HepG2 (cell line): ENCODE results near the gene SYT13. TPM values are rescaled to one million over a fixed set of nuclear protein-coding genes. Genes with fewer than 3 reads are reported as not detected.
A peak's percentile ranks its signal among the peaks of the same experiment; 100 is the strongest.

Experiments used
- ATAC-seq: fragments of 200-7000 bp; cut with Tn5 transposase; 3 replicates; pipeline ENCODE4 v1.9.1; 2020; ENCODE audit warnings: mild to moderate bottlenecking, moderate library complexity
- BruUV-seq: library from RNA; stranded (reverse); fragments of 400-500 nt; replicated peaks from 2 replicates; lab custom pipeline; 2021; lab: Mats Ljungman, UMichigan
- CTCF ChIA-PET: fragments of 300-600 bp; formaldehyde crosslinking; extraction: SDS; loops from one replicate; lab custom pipeline; 2021; ENCODE audit warnings: low total read pairs, inconsistent platforms, low intra/inter-chr PET ratio; lab: Yijun Ruan, JAX
- POLR2A ChIA-PET: fragments of 350-600 bp; sonication (Branson Sonifier 250); formaldehyde crosslinking; loops from one replicate; lab custom pipeline; 2020; ENCODE audit warnings: antibody characterized with exemption, inconsistent platforms; lab: Yijun Ruan, JAX
- DNase-seq: peaks from one replicate; pipeline ENCODE4 v3.0.0-alpha.2; 2015; ENCODE audit warnings: low spot score
- FAIRE-seq: peaks from 3 replicates; lab custom pipeline; 2011; peaks lifted over from hg19 to GRCh38; lab: Jason Lieb, UNC
- H2AFZ ChIP-seq: one replicate; pipeline ENCODE4 v1.6.1; 2011; ENCODE audit warnings: low read length, inconsistent platforms
- H3K27ac ChIP-seq: fragments of 300-600 bp; 3 replicates; pipeline ENCODE4 v1.8.0; 2011; ENCODE audit warnings: mixed run types, mild to moderate bottlenecking, mixed read lengths, low read length, inconsistent platforms; ENCODE audit not compliant: insufficient read depth; ENCODE audit errors: extremely low read length
- H3K27me3 ChIP-seq, 2 experiments: fragments of 200-600 bp in 1 of 2; 2 replicates in 1 of 2; 3 replicates in 1 of 2; pipeline versions ENCODE4 v1.6.0 to v1.8.0; 2011; ENCODE audit warnings: low read length in 2 of 2, mild to moderate bottlenecking in 2 of 2, moderate library complexity in 2 of 2, inconsistent platforms in 1 of 2; ENCODE audit not compliant: insufficient read depth in 2 of 2, control insufficient read depth in 1 of 2
- H3K36me3 ChIP-seq, 2 experiments: fragments of 200-600 bp in 1 of 2; replicated peaks in 1 of 2; 2 replicates in 1 of 2; 3 replicates in 1 of 2; pipeline versions ENCODE4 v1.5.1 to v1.8.0; 2011; ENCODE audit warnings: low read length in 2 of 2, inconsistent platforms in 1 of 2; ENCODE audit not compliant: insufficient read depth in 2 of 2, control insufficient read depth in 1 of 2
- H3K4me1 ChIP-seq: 2 replicates; pipeline ENCODE4 v1.5.1; 2012; ENCODE audit warnings: low read length, inconsistent platforms; ENCODE audit not compliant: insufficient read depth
- H3K4me2 ChIP-seq: 2 replicates; pipeline ENCODE4 v1.6.0; 2011; ENCODE audit warnings: low read depth, low read length, inconsistent platforms
- H3K4me3 ChIP-seq, 3 experiments: fragments of 200-600 bp in 1 of 3; sonication (generic), shearing (Covaris generic) in 1 of 3; replicated peaks in 1 of 3; 2 replicates each; pipeline ENCODE4 v1.5.1; 2011 to 2016; ENCODE audit warnings: low read length in 3 of 3, inconsistent platforms in 2 of 3, low read depth in 2 of 3, mild to moderate bottlenecking in 2 of 3, control low read depth in 1 of 3, mixed read lengths in 1 of 3; ENCODE audit not compliant: insufficient read depth in 1 of 3
- H3K79me2 ChIP-seq: one replicate; pipeline ENCODE4 v1.6.1; 2011; ENCODE audit warnings: low read length, inconsistent platforms; ENCODE audit not compliant: insufficient read depth
- H3K9ac ChIP-seq: 2 replicates; pipeline ENCODE4 v1.6.0; 2011; ENCODE audit warnings: mild to moderate bottlenecking, low read depth, low read length, inconsistent platforms; ENCODE audit not compliant: insufficient read depth
- H3K9me3 ChIP-seq: 2 replicates; pipeline ENCODE4 v1.5.1; 2012; ENCODE audit warnings: mild to moderate bottlenecking, low read length
- H4K20me1 ChIP-seq: 2 replicates; pipeline ENCODE4 v1.6.0; 2011; ENCODE audit warnings: inconsistent platforms, mild to moderate bottlenecking, low read length, moderate library complexity; ENCODE audit not compliant: insufficient read depth
- ATM ChIP-seq: fragments of 450-650 bp; IDR thresholded peaks from 2 replicates; pipeline ENCODE4 v1.7.1; 2017; ENCODE audit warnings: mild to moderate bottlenecking, borderline replicate concordance
- FOSL2 ChIP-seq: sonication (generic); formaldehyde crosslinking; IDR thresholded peaks from 2 replicates; pipeline ENCODE4 v1.4.0; 2020; ENCODE audit warnings: missing genetic modification reagents
- GABPB1 ChIP-seq: IDR thresholded peaks from 2 replicates; pipeline ENCODE4 v1.6.1; 2016; ENCODE audit warnings: mild to moderate bottlenecking, missing genetic modification reagents, moderate library complexity, missing compliant biosample characterization
- NFE2 ChIP-seq: sonication (generic); formaldehyde crosslinking; IDR thresholded peaks from 2 replicates; pipeline ENCODE4 v1.4.0; 2020; ENCODE audit warnings: missing genetic modification reagents
- NKX3-1 ChIP-seq: sonication (generic); formaldehyde crosslinking; IDR thresholded peaks from 2 replicates; pipeline ENCODE4 v1.5.0; 2020; ENCODE audit warnings: missing genetic modification reagents
- SIN3B ChIP-seq: fragments of 150-350 bp; IDR thresholded peaks from 2 replicates; pipeline ENCODE4 v1.6.1; 2014; ENCODE audit warnings: low read length
- SMAD1 ChIP-seq: sonication (generic); formaldehyde crosslinking; IDR thresholded peaks from 2 replicates; pipeline ENCODE4 v1.4.0; 2020; ENCODE audit warnings: missing genetic modification reagents, low read depth, mild to moderate bottlenecking, borderline replicate concordance
- SOX13 ChIP-seq, 3 experiments: fragments of 450-650 bp in 1 of 3; sonication (generic) in 1 of 3; formaldehyde crosslinking in 1 of 3; IDR thresholded peaks in 2 of 3; conservative IDR thresholded peaks in 1 of 3; 2 replicates each; pipeline versions ENCODE4 v1.5.0 to v1.6.1; 2016 to 2020; ENCODE audit warnings: antibody characterized with exemption in 1 of 3, mild to moderate bottlenecking in 1 of 3, missing compliant biosample characterization in 1 of 3, missing genetic modification reagents in 1 of 3, moderate library complexity in 1 of 3
- ZBTB7B ChIP-seq: sonication (generic); formaldehyde crosslinking; IDR thresholded peaks from 2 replicates; pipeline ENCODE4 v1.4.0; 2020; ENCODE audit warnings: missing genetic modification reagents
- ZNF205 ChIP-seq: IDR thresholded peaks from 2 replicates; pipeline ENCODE4 v1.6.1; 2018; ENCODE audit warnings: missing biosample characterization, missing genetic modification reagents
- ZNF329 ChIP-seq: sonication (generic); formaldehyde crosslinking; IDR thresholded peaks from 2 replicates; pipeline ENCODE4 v1.9.0; 2021; ENCODE audit warnings: low read depth, mild to moderate bottlenecking, missing genetic modification reagents
- ZNF761 ChIP-seq: sonication (generic); formaldehyde crosslinking; conservative IDR thresholded peaks from 2 replicates; pipeline ENCODE4 v1.4.0; 2020; ENCODE audit warnings: mild to moderate bottlenecking, missing genetic modification reagents
- ZNF883 ChIP-seq: sonication (generic); formaldehyde crosslinking; IDR thresholded peaks from 2 replicates; pipeline ENCODE4 v1.5.1; 2020; ENCODE audit warnings: mild to moderate bottlenecking, missing genetic modification reagents; ENCODE audit errors: not compliant biosample characterization
- WGBS: methylation state at CpG from one replicate; pipeline ENCODE4 v1.1.6; 2017; ENCODE audit warnings: low lambda C conversion rate; 5-methylcytosine and 5-hydroxymethylcytosine counted together
- in situ Hi-C: cut with HindIII; loops from 2 replicates; pipeline ENCODE4 v1.10.0; 2017; ENCODE audit warnings: low pct_unique_long_range_greater_than_20kb; ENCODE audit not compliant: extremely low pct_ligation_motif_present
- intact Hi-C: fragments of 100-400 bp; cut with micrococcal nuclease; formaldehyde crosslinking; loops from one replicate; pipeline ENCODE4 v1.10.0; 2022; ENCODE audit not compliant: unreplicated experiment
- polyA plus RNA-seq, 8 experiments: library from polyadenylated mRNA; depleted of rRNA in 3 of 8; stranded (reverse) in 7 of 8; unstranded in 1 of 8; fragments of >200 nt; fragmentation: Illumina TruSeq in 4 of 8; extraction: Trizol in 4 of 8; gene quantifications; 2 replicates each; pipeline versions ENCODE4 v1.2.1 to v1.2.3, GENCODE V29; 2011 to 2016; ENCODE audit warnings: low read depth in 4 of 8, missing spikeins in 1 of 8, mixed read lengths in 1 of 8; ENCODE audit not compliant: insufficient read depth in 1 of 8
- total RNA-seq, 5 experiments: library from RNA; depleted of rRNA; stranded (reverse); fragments of >200 nt; fragmentation: Illumina TruSeq; extraction: Trizol; gene quantifications; 2 replicates each; pipeline ENCODE4 v1.2.3, GENCODE V29; 2016; ENCODE audit warnings: low read depth in 1 of 5
- TF ChIP-seq, protein P1 (sequence below): sonication (generic); formaldehyde crosslinking; IDR thresholded peaks from 2 replicates; pipeline ENCODE4 v1.4.0; 2020; ENCODE audit warnings: mild to moderate bottlenecking, missing genetic modification reagents
- TF ChIP-seq, protein P2 (sequence below): sonication (generic); formaldehyde crosslinking; IDR thresholded peaks from 2 replicates; pipeline ENCODE4 v1.8.1; 2023; ENCODE audit warnings: mild to moderate bottlenecking, moderate library complexity, missing genetic modification reagents

SYT13 gene
- total and polyA plus RNA-seq, 2 of the 13 experiments (the other 11 are each of a cell fraction or from before 2014, with no cell fraction given): 0.02 to 0.13 TPM

DNA sequence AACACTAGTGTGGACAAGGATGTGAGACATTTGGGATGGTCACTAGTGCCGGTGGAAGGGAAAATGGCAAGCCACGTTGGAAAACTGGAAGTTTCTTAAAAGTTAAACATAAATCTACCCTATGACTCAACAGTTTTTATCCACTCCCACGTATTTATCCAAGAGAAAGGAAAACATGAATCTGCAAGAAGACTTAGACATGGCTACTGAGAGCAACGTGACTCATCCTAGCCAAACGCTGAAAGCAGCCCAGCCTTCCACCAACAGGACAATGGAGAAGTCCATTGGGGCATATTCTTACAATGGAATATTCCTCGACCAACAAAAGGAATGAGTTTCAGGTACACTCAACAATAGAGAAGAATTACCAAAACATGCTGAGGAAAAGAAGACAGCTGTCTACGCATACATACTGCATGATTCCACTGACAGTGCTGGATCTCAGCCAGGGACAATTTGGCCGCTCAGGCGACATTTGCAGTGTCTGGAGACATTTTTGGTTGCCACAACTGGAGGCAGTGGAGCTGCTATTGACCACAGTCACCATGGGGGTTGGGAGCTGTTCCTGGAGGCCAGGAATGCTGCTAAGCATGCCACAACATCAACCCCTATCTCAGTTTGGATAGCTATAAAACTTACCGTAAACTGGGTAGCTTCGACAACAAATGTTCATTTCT is 21.2 kb downstream of the SYT13 start:
- H3K4me3 ChIP-seq: no peak overlapping the region
- no TSS peak for BruUV-seq
- no peaks in the 10 kb centered on the region for H3K27me3 ChIP-seq
- intact Hi-C loops: no loop called here
- ChIA-PET CTCF (no interaction called here), POLR2A (no interaction called here)
- no peaks in the 10 kb centered on the region for H3K79me2 ChIP-seq
- no peaks in the 10 kb centered on the region for H4K20me1 ChIP-seq
- TF ChIP-seq ZNF329 (CRISPR knock-in tag) (no peak), SIN3B (no peak), ZBTB7B (CRISPR knock-in tag) (no peak), SOX13 (IDR thresholded peaks at IDR 0.05) (no peak), SOX13 (CRISPR knock-in tag; conservative IDR thresholded peaks at IDR 0.05 in 1 of 2, IDR thresholded peaks at IDR 0.05 in 1 of 2) (peak in 1 of 2 experiments; percentile 10; a peak in 1 of 4 replicates), GABPB1 (CRISPR knock-in tag) (no peak), NKX3-1 (no peak), SMAD1 (no peak), FOSL2 (CRISPR knock-in tag) (peak; percentile 75), ZNF883 (no peak), ZNF761 (CRISPR knock-in tag) (no peak), ATM (no peak), NFE2 (CRISPR knock-in tag) (no peak), ZNF205 (no peak)
- TF ChIP-seq, protein P1, sequence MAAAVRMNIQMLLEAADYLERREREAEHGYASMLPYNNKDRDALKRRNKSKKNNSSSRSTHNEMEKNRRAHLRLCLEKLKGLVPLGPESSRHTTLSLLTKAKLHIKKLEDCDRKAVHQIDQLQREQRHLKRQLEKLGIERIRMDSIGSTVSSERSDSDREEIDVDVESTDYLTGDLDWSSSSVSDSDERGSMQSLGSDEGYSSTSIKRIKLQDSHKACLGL: no peak
- TF ChIP-seq, protein P2, sequence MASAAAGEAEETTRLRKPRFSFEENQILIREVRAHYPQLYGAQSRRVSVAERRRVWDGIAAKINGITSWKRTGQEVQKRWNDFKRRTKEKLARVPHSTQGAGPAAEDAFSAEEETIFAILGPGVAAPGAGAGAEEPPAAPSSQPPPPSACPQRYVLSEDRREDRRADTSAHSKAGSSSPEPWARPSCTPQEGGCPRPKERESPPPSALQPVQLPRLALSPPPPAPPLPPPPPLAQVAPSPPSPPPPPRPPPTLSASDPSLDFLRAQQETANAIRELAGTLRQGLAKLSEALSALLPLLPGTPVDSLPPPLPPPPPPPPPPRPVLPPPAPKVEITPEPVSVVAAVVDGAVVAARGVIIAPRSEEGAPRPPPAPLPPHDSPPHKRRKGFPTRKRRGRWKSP (CRISPR knock-in tag): no peak
- ATAC-seq (no peak; the same call in 2 of the 3 replicates), DNase-seq (peak; percentile 38), FAIRE-seq (no peak)
- WGBS: 24% methylated on average over 11 of the region's 11 CpGs
- peaks cover 19% of the 10 kb centered on the region for H3K4me1 ChIP-seq
- in situ Hi-C loops: no loop called here
- H2AFZ ChIP-seq: no peak overlapping the region
- H3K4me2 ChIP-seq: no peak overlapping the region
- H3K9ac ChIP-seq: no peak overlapping the region
- H3K36me3 ChIP-seq: no peaks in the 10 kb centered on the region
- H3K27ac ChIP-seq: no peak overlapping the region
- no peaks in the 10 kb centered on the region for H3K9me3 ChIP-seq
